Gastrocnemius medialis (tissue), 4 donors: Measurements from ENCODE around the gene ARHGAP32.

ENCODE experiments used
- POLR2A ChIP-seq, 2 donors: fragments of 450-650 bp; IDR thresholded peaks; one replicate each; pipeline ENCODE4 v1.6.1; 2017; ENCODE audit warnings: antibody characterized with exemption in 2 of 2, mild to moderate bottlenecking in 2 of 2, moderate library complexity in 2 of 2
- TF ChIP-seq, protein P1 (sequence below), 5 experiments: fragments of 450-650 bp in 3 of 5; fragments of 200-600 bp in 2 of 5; sonication (generic) in 2 of 5; IDR thresholded peaks in 4 of 5; conservative IDR thresholded peaks in 1 of 5; 1 replicate in 4 of 5; 2 replicates in 1 of 5; pipeline ENCODE4 v1.5.1; 2016 to 2019; ENCODE audit warnings: antibody characterized with exemption in 5 of 5, mild to moderate bottlenecking in 3 of 5, moderate library complexity in 3 of 5

DNA sequence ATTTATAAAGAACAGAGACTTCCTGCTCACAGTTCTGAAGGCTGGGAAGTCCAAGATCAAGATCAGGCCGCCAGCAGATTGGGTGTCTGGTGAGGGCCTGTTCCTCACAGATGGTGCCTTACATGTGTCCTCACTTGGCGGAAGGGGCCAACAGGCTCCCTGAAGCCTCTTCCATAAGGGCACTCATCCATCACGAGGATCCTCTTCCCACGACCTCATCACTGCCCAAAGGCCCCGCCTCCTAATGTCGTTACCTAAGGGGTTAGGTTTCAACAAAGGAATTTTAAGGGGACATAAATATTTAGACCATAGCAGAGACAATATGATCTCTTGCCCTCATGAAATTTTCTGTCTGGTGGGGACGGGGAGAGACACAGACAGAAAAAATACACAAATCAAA is 268.0 kb downstream of the ARHGAP32 start:
- TF ChIP-seq, protein P1, sequence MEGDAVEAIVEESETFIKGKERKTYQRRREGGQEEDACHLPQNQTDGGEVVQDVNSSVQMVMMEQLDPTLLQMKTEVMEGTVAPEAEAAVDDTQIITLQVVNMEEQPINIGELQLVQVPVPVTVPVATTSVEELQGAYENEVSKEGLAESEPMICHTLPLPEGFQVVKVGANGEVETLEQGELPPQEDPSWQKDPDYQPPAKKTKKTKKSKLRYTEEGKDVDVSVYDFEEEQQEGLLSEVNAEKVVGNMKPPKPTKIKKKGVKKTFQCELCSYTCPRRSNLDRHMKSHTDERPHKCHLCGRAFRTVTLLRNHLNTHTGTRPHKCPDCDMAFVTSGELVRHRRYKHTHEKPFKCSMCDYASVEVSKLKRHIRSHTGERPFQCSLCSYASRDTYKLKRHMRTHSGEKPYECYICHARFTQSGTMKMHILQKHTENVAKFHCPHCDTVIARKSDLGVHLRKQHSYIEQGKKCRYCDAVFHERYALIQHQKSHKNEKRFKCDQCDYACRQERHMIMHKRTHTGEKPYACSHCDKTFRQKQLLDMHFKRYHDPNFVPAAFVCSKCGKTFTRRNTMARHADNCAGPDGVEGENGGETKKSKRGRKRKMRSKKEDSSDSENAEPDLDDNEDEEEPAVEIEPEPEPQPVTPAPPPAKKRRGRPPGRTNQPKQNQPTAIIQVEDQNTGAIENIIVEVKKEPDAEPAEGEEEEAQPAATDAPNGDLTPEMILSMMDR (IDR thresholded peaks at IDR 0.05 in 4 of 5, conservative IDR thresholded peaks at IDR 0.05 in 1 of 5): no peak
- no peak for TF ChIP-seq POLR2A (IDR thresholded peaks at IDR 0.05)
